ENCODE data around the gene WNT8B.

DNA sequence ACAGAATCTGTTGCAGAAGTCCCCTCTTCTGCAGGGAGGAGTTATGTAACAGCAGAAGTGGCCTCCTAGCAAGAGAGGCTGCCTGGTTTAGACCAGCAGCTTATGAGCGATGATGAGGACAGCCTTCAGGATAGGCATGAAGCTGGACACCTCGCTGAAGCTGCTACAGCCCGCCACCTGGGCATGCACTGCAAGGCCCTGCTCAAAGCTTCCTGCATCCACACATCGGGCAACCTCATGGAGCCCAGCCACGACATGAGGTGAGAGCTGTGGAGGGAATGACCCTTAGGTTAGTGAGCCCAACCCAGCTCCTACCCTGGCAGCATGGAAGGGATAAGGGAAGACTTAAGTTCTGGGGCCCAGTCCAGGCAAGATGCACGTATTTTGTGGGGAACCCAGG lies 24.7 kb downstream of the WNT8B start:
- TF ChIP-seq CTCF (conservative IDR thresholded peaks at IDR 0.05; ENCODE audit: low read length) = no peak
- TF ChIP-seq EZH2phosphoT487 (IDR thresholded peaks at IDR 0.05; ENCODE audit: borderline replicate concordance, low read depth, low read length) = no peak
